NCI-H146 treated with DMSO at 0.1 percent for 48 hours (cell line): ENCODE data around the gene KCNQ2.

Experiments
- DNase-seq: peaks from one replicate; lab custom pipeline; 2025; ENCODE audit not compliant: unreplicated experiment; lab: John Stamatoyannopoulos, UW

The KCNQ2 gene

GRCh38 chr20:63439866-63440265 is 32.6 kb downstream of the KCNQ2 start:
- no peak for DNase-seq

GRCh38 chr20:63438121-63438520 is 34.3 kb downstream of the KCNQ2 start:
- DNase-seq, result no peak

- no peak for DNase-seq
These were observed 36.9 kb downstream of the KCNQ2 start for GRCh38 chr20:63435552-63435951.

- peak; percentile 58 for DNase-seq
These were observed 37.7 kb downstream of the KCNQ2 start for GRCh38 chr20:63434599-63435378.

- DNase-seq, result no peak
These were observed 38.5 kb downstream of the KCNQ2 start for GRCh38 chr20:63433756-63434531.

- no peak for DNase-seq
These were observed 39.1 kb downstream of the KCNQ2 start for GRCh38 chr20:63433351-63433750.

- no peak for DNase-seq
These were observed 39.7 kb downstream of the KCNQ2 start for GRCh38 chr20:63432577-63433325.

- no peak for DNase-seq
These were observed 40.5 kb downstream of the KCNQ2 start for GRCh38 chr20:63431944-63432343.

GRCh38 chr20:63430891-63431290 is 41.6 kb downstream of the KCNQ2 start:
- DNase-seq, result no peak

- no peak for DNase-seq
These were observed 42.5 kb downstream of the KCNQ2 start for GRCh38 chr20:63429992-63430391.

GRCh38 chr20:63428906-63429575 is 43.4 kb downstream of the KCNQ2 start:
- no peak for DNase-seq

- DNase-seq, result no peak
These were observed 44.6 kb downstream of the KCNQ2 start for GRCh38 chr20:63427724-63428330.

- DNase-seq, result no peak
These were observed 45.2 kb downstream of the KCNQ2 start for GRCh38 chr20:63427206-63427605.

- no peak for DNase-seq
These were observed 46.5 kb downstream of the KCNQ2 start for GRCh38 chr20:63425846-63426485.

GRCh38 chr20:63424613-63425012 is 47.8 kb downstream of the KCNQ2 start:
- DNase-seq, result no peak

GRCh38 chr20:63423751-63424150 is 48.7 kb downstream of the KCNQ2 start:
- no peak for DNase-seq

- no peak for DNase-seq
These were observed 49.8 kb downstream of the KCNQ2 start for GRCh38 chr20:63422653-63423052.

GRCh38 chr20:63421913-63422312 is 50.5 kb downstream of the KCNQ2 start:
- DNase-seq, result no peak

GRCh38 chr20:63421094-63421692 is 51.3 kb downstream of the KCNQ2 start:
- no peak for DNase-seq
